Bronchial epithelial cell (primary cell): ENCODE measurements around the gene IGF1R. TPM values are rescaled to one million over a fixed set of nuclear protein-coding genes. Genes with fewer than 3 reads are reported as not detected.

ENCODE experiments used
- DNase-seq: peaks from one replicate; pipeline ENCODE4 v3.0.0-alpha.2; 2010; ENCODE audit warnings: low read depth
- FAIRE-seq: peaks from 2 replicates; lab custom pipeline; 2011; peaks lifted over from hg19 to GRCh38; lab: Jason Lieb, UNC
- H3K27me3 ChIP-seq: 2 replicates; pipeline ENCODE4 v1.5.1; 2011; ENCODE audit warnings: low read length; ENCODE audit not compliant: control insufficient read depth, insufficient read depth
- H3K36me3 ChIP-seq: 2 replicates; pipeline ENCODE4 v1.5.1; 2011; ENCODE audit warnings: low read length; ENCODE audit not compliant: control insufficient read depth, insufficient read depth
- H3K4me3 ChIP-seq: 2 replicates; pipeline ENCODE4 v1.5.1; 2011; ENCODE audit warnings: mild to moderate bottlenecking, low read depth, low read length, control low read depth
- CTCF ChIP-seq: IDR thresholded peaks from 2 replicates; pipeline ENCODE4 v1.5.1; 2011; ENCODE audit warnings: mild to moderate bottlenecking, moderate library complexity, low read length, control low read depth, inconsistent platforms; ENCODE audit not compliant: insufficient read depth, severe bottlenecking
- total RNA-seq: library from RNA; depleted of rRNA; stranded (reverse); fragments of >200 nt; gene quantifications from 2 replicates; pipeline ENCODE4 v1.2.1, GENCODE V29; 2014

Gene IGF1R
- total RNA-seq, 1 donor from 2014 or later: 39.5 TPM

GRCh38 chr15:98663606-98664005, 15.3 kb downstream of the IGF1R start:
- DNase-seq: no peak
- TF ChIP-seq CTCF: no peak
- no peaks in the 10 kb centered on the region for H3K27me3 ChIP-seq
- FAIRE-seq: no peak
- peaks cover 2% of the 10 kb centered on the region for H3K36me3 ChIP-seq
- H3K4me3 ChIP-seq: no peak overlapping the region

- FAIRE-seq (no peak), DNase-seq (no peak)
- no peak for TF ChIP-seq CTCF
- peaks cover 3% of the 10 kb centered on the region for H3K36me3 ChIP-seq
- no peak overlapping the region for H3K4me3 ChIP-seq
- no peaks in the 10 kb centered on the region for H3K27me3 ChIP-seq
Measured at GRCh38 chr15:98666441-98666840, 18.1 kb downstream of the IGF1R start.

DNA sequence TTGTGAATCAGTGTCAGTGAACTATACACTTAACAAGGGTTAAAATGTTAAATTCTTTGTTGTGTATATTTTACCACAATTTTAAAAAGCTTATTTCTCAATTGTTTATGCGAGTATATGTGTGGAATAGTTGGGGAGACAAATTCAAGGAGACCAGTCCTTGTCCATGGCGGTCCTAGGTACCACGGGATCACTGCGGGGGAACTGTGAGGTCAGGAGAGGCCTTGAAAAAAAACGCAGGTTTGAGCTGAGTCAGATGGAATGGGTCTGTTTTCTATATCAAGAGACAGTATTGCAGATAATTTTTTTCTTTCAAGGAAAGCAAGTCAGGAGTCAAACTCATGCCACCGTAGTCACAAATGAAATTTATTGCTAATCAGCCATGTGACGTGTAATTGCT, 18.5 kb downstream of the IGF1R start:
- H3K36me3 ChIP-seq: peaks cover 1% of the 10 kb centered on the region
- DNase-seq (no peak), FAIRE-seq (no peak)
- no peak overlapping the region for H3K4me3 ChIP-seq
- no peak for TF ChIP-seq CTCF
- no peaks in the 10 kb centered on the region for H3K27me3 ChIP-seq

- no peak for TF ChIP-seq CTCF
- H3K4me3 ChIP-seq: no peak overlapping the region
- H3K36me3 ChIP-seq: peaks cover 1% of the 10 kb centered on the region
- H3K27me3 ChIP-seq: no peaks in the 10 kb centered on the region
- FAIRE-seq (no peak), DNase-seq (peak; percentile 65)
Measured at GRCh38 chr15:98667521-98668179, 19.3 kb downstream of the IGF1R start.

- Histone ChIP-seq H3K27me3 (no peaks in the 10 kb centered on the region), H3K4me3 (no peak overlapping the region), H3K36me3 (peaks cover 1% of the 10 kb centered on the region)
- peak; percentile 91 for DNase-seq
- no peak for TF ChIP-seq CTCF
- FAIRE-seq: no peak
Measured at GRCh38 chr15:98668566-98669308, 20.4 kb downstream of the IGF1R start.
